Brain microvascular endothelial cell (primary cell): ENCODE measurements around the gene TSSK6.

Source experiments
- DNase-seq: peaks from one replicate; pipeline ENCODE4 v3.0.0-alpha.2; 2020
- H3K27ac ChIP-seq: fragments of 250-450 bp; sonication (Bioruptor Pico); 2 replicates; pipeline ENCODE4 v1.5.1; 2020; ENCODE audit warnings: mild to moderate bottlenecking, moderate library complexity
- H3K27me3 ChIP-seq: fragments of 250-450 bp; sonication (Bioruptor Pico); replicated peaks from 2 replicates; pipeline ENCODE4 v1.5.1; 2020; ENCODE audit warnings: mild to moderate bottlenecking
- H3K36me3 ChIP-seq: fragments of 250-450 bp; sonication (Bioruptor Pico); replicated peaks from 2 replicates; pipeline ENCODE4 v1.5.1; 2020; ENCODE audit warnings: mild to moderate bottlenecking
- H3K4me3 ChIP-seq: 2 replicates; pipeline ENCODE4 v1.5.1; 2011; ENCODE audit warnings: low read depth, mild to moderate bottlenecking, control low read depth, low read length, moderate library complexity
- CTCF ChIP-seq: IDR thresholded peaks from 2 replicates; pipeline ENCODE4 v1.5.1; 2011; ENCODE audit warnings: low read depth, mild to moderate bottlenecking, moderate library complexity, low read length, control low read depth, inconsistent platforms; ENCODE audit errors: missing control alignments
- in situ Hi-C: cut with HindIII; loops from 2 replicates; pipeline ENCODE4 v1.10.0; 2017; ENCODE audit warnings: low sequenced_read_pairs, low pct_ligation_motif_present

The TSSK6 gene

GRCh38 chr19:19466201-19466600 lies 49.1 kb downstream of the TSSK6 start:
- Histone ChIP-seq H3K27me3 (no peaks in the 10 kb centered on the region), H3K4me3 (no peak overlapping the region), H3K36me3 (peaks cover 28% of the 10 kb centered on the region), H3K27ac (no peak overlapping the region)
- DNase-seq, result no peak
- in situ Hi-C loops, result no loop called here
- no peak for TF ChIP-seq CTCF

- H3K4me3 ChIP-seq, result no peak overlapping the region
- in situ Hi-C loops, result no loop called here
- H3K36me3 ChIP-seq, result peaks cover 28% of the 10 kb centered on the region
- TF ChIP-seq CTCF, result no peak
- no peak overlapping the region for H3K27ac ChIP-seq
- DNase-seq, result no peak
- H3K27me3 ChIP-seq, result no peaks in the 10 kb centered on the region
Measured at GRCh38 chr19:19465436-19466070, 49.8 kb downstream of the TSSK6 start.

GRCh38 chr19:19464339-19465098 lies 50.8 kb downstream of the TSSK6 start:
- Histone ChIP-seq H3K27ac (peak overlapping the region; percentile 77), H3K36me3 (peaks cover 28% of the 10 kb centered on the region), H3K4me3 (no peak overlapping the region), H3K27me3 (no peaks in the 10 kb centered on the region)
- DNase-seq, result peak; percentile 82
- in situ Hi-C loops, result no loop called here
- no peak for TF ChIP-seq CTCF
